Transverse colon (tissue), 4 donors: ENCODE measurements around the gene AGBL5. TPM values are rescaled to one million over a fixed set of nuclear protein-coding genes. Genes with fewer than 3 reads are reported as not detected.

Experiments
- DNase-seq: peaks from one replicate; pipeline ENCODE4 v3.0.0-alpha.2; 2019
- H3K27ac ChIP-seq, 4 donors: fragments of 200-600 bp; sonication (generic); 2 replicates each; pipeline ENCODE4 v1.5.1; 2016 to 2018; ENCODE audit warnings: inconsistent platforms in 4 of 4
- H3K27me3 ChIP-seq: fragments of 200-600 bp; sonication (generic); 2 replicates; pipeline ENCODE4 v1.5.1; 2017; ENCODE audit warnings: inconsistent platforms
- H3K36me3 ChIP-seq, 4 donors: fragments of 200-600 bp; sonication (generic); 2 replicates each; pipeline ENCODE4 v1.5.1; 2017 to 2019; ENCODE audit warnings: inconsistent platforms in 4 of 4
- H3K4me1 ChIP-seq, 4 donors: fragments of 200-600 bp; sonication (generic); 2 replicates each; pipeline ENCODE4 v1.5.1; 2017 to 2020; ENCODE audit warnings: inconsistent platforms in 4 of 4
- H3K4me3 ChIP-seq, 4 donors: fragments of 200-600 bp; sonication (generic); 1 replicate in 1 of 4; 2 replicates in 3 of 4; pipeline versions ENCODE4 v1.5.1 to v1.6.1; 2017 to 2019; ENCODE audit warnings: inconsistent platforms in 4 of 4
- H3K9me3 ChIP-seq, 2 donors: fragments of 200-600 bp; sonication (generic); 2 replicates each; pipeline ENCODE4 v1.5.1; 2017 to 2019; ENCODE audit warnings: inconsistent platforms in 2 of 2
- CTCF ChIP-seq, 5 experiments: fragments of 200-600 bp in 3 of 5; fragments of 450-650 bp in 2 of 5; sonication (generic) in 3 of 5; IDR thresholded peaks; 1 replicate in 2 of 5; 2 replicates in 3 of 5; pipeline ENCODE4 v1.5.1; 2016 to 2017; ENCODE audit warnings: antibody characterized with exemption in 5 of 5, inconsistent platforms in 3 of 5, mild to moderate bottlenecking in 2 of 5, moderate library complexity in 1 of 5
- EP300 ChIP-seq: sonication (generic); formaldehyde crosslinking; IDR thresholded peaks from one replicate; pipeline ENCODE4 v1.6.1; 2017; ENCODE audit warnings: antibody characterized with exemption, low read depth
- POLR2A ChIP-seq: fragments of 450-650 bp; IDR thresholded peaks from one replicate; pipeline ENCODE4 v1.6.1; 2016; ENCODE audit warnings: antibody characterized with exemption, mild to moderate bottlenecking, moderate library complexity
- POLR2AphosphoS5 ChIP-seq, 3 donors: sonication (generic); formaldehyde crosslinking; IDR thresholded peaks; one replicate each; pipeline ENCODE4 v1.6.1; 2016; ENCODE audit warnings: antibody characterized with exemption in 3 of 3
- WGBS, 2 donors: methylation state at CpG; one replicate each; pipeline ENCODE4 v1.1.5; 2018; ENCODE audit warnings: low coverage in 1 of 2; 5-methylcytosine and 5-hydroxymethylcytosine counted together
- in situ Hi-C, 4 donors: fragments of 200-750 bp; cut with MboI; loops; one replicate each; pipeline versions ENCODE4 v1.15.0 to v1.15.1; 2017; ENCODE audit warnings: low sequenced_read_pairs in 3 of 4, low pct_ligation_motif_present in 1 of 4, low pct_unique_long_range_greater_than_20kb in 1 of 4
- intact Hi-C: fragments of 100-400 bp; cut with DNase I; formaldehyde crosslinking; loops from one replicate; pipeline ENCODE4 v1.15.1; 2023; ENCODE audit warnings: low total_unique reads
- total RNA-seq, 4 donors: library from RNA; depleted of rRNA; stranded (reverse); fragments of >200 nt; gene quantifications; one replicate each; pipeline ENCODE4 v1.1.0, GENCODE V29; 2016

AGBL5 gene
- total RNA-seq, 4 donors from 2014 or later, result 9.7 to 39.2 (median 13.9) TPM

- in situ Hi-C loops, result loop anchor here (5.0 to 10.0 kb wide), 2 partner anchors 48 to 50 kb away; no protein-coding TSS in a partner anchor
- TF ChIP-seq POLR2AphosphoS5 (IDR thresholded peaks at IDR 0.05) (no peak), EP300 (no peak), POLR2A (no peak), CTCF (IDR thresholded peaks at IDR 0.05) (no peak)
Measured at GRCh38 chr2:27014771-27015433, 36.6 kb upstream of the AGBL5 start.

GRCh38 chr2:27016801-27017325 is 34.6 kb upstream of the AGBL5 start:
- Histone ChIP-seq H3K4me3 (no peak overlapping the region), H3K36me3 (no peaks in the 10 kb centered on the region), H3K4me1 (peaks cover 19 to 46% (median 41%) of the 10 kb centered on the region in 4 donors), H3K27me3 (no peaks in the 10 kb centered on the region), H3K27ac (peak overlapping the region in 3 of 4 donors; percentile 55 to 73 (median 60)), H3K9me3 (no peaks in the 10 kb centered on the region)
- in situ Hi-C loops (loop anchor here in 3 of 4 donors (5.0 to 10.0 kb wide), 2 partner anchors 50 to 52 kb away; no protein-coding TSS in a partner anchor), intact Hi-C loops (loop anchor here (2.0 kb wide), 1 partner anchor 56 kb away; no protein-coding TSS in a partner anchor)
- WGBS, 2 donors, result 64% methylated on average over 3 of the region's 3 CpGs; no CpG with 5 or more reads in 1 of the 2 donors
- peak; percentile 66 for DNase-seq
- TF ChIP-seq EP300 (no peak), CTCF (IDR thresholded peaks at IDR 0.05) (peak; percentile 63 to 81 (median 66))

More at GRCh38 chr2:27014771-27015433, 36.6 kb upstream of the AGBL5 start:
- 87% methylated on average over 8 of the region's 8 CpGs; no CpG with 5 or more reads in 1 of the 2 donors for WGBS, 2 donors
- intact Hi-C loops, result no loop called here
- Histone ChIP-seq H3K27ac (peak overlapping the region; percentile 39 to 73 (median 58)), H3K27me3 (no peaks in the 10 kb centered on the region), H3K9me3 (no peaks in the 10 kb centered on the region), H3K36me3 (no peaks in the 10 kb centered on the region), H3K4me3 (no peak overlapping the region), H3K4me1 (peaks cover 11 to 26% (median 22%) of the 10 kb centered on the region in 4 donors)
- no peak for DNase-seq

GRCh38 chr2:27018142-27018541 is 33.3 kb upstream of the AGBL5 start:
- H3K4me1 ChIP-seq, result peaks cover 23 to 48% (median 44%) of the 10 kb centered on the region in 4 donors
- no peaks in the 10 kb centered on the region for H3K36me3 ChIP-seq
- no peak overlapping the region for H3K27ac ChIP-seq
- TF ChIP-seq EP300 (no peak), POLR2A (no peak), CTCF (IDR thresholded peaks at IDR 0.05) (no peak), POLR2AphosphoS5 (IDR thresholded peaks at IDR 0.05) (no peak)
- WGBS, 2 donors, result 81% methylated on average over 3 of the region's 3 CpGs; no CpG with 5 or more reads in 1 of the 2 donors
- H3K4me3 ChIP-seq, result no peak overlapping the region
- no peaks in the 10 kb centered on the region for H3K9me3 ChIP-seq
- intact Hi-C loops (no loop called here), in situ Hi-C loops (loop anchor here in 3 of 4 donors (5.0 to 10.0 kb wide), 2 partner anchors 51 to 53 kb away; no protein-coding TSS in a partner anchor)
- no peak for DNase-seq
- no peaks in the 10 kb centered on the region for H3K27me3 ChIP-seq

- intact Hi-C loops, result no loop called here
- Histone ChIP-seq H3K9me3 (no peaks in the 10 kb centered on the region), H3K4me1 (peaks cover 23 to 48% (median 44%) of the 10 kb centered on the region in 4 donors), H3K27ac (peak overlapping the region; percentile 64 to 80 (median 75)), H3K4me3 (no peak overlapping the region), H3K27me3 (no peaks in the 10 kb centered on the region), H3K36me3 (no peaks in the 10 kb centered on the region)
- in situ Hi-C loops, result loop anchor here in 3 of 4 donors (5.0 to 10.0 kb wide), 2 partner anchors 52 to 55 kb away; no protein-coding TSS in a partner anchor
- TF ChIP-seq EP300 (no peak), CTCF (IDR thresholded peaks at IDR 0.05) (no peak), POLR2A (no peak), POLR2AphosphoS5 (IDR thresholded peaks at IDR 0.05) (no peak)
- 81 to 93% methylated on average over 3 to 9 of the region's 9 CpGs for WGBS, 2 donors
- DNase-seq, result no peak
Measured at GRCh38 chr2:27019459-27019858, 32.0 kb upstream of the AGBL5 start.
